PC-3 (cell line): ENCODE measurements around the gene CROCC2.

Source experiments
- CTCF ChIP-seq: fragments of 300-600 bp; sonication (generic); conservative IDR thresholded peaks from 2 replicates; pipeline ENCODE4 v1.5.1; 2017; ENCODE audit warnings: antibody characterized with exemption, low read depth, mild to moderate bottlenecking, low read length
- EZH2 ChIP-seq: fragments of 300-600 bp; sonication (generic); IDR thresholded peaks from one replicate; pipeline ENCODE4 v1.6.1; 2017; ENCODE audit warnings: antibody characterized with exemption, mild to moderate bottlenecking, low read length; ENCODE audit not compliant: unreplicated experiment
- EZH2phosphoT487 ChIP-seq: fragments of 300-600 bp; sonication (generic); IDR thresholded peaks from 2 replicates; pipeline ENCODE4 v1.6.1; 2018; ENCODE audit warnings: mild to moderate bottlenecking, antibody characterized with exemption, low read length, borderline replicate concordance

DNA sequence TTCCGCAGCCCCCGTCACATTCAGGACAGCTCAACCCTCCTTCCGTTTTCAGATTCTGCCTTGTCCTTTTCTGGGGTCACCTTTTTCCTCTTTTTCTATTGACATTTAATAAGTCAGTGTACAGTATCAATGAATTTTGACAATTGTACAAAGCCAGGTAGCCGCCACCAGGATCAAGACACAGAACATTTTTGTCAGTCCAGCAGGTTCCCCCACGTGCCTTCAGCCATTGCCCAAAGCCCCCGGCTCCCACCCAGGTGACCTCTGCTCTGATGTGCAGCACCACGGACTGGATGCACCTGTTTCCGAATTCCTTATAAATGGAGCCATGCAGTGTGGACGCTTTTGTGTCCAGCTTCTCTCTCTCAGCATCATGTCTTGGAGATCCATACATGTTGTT is 30.0 kb downstream of the CROCC2 start:
- TF ChIP-seq EZH2 (no peak), CTCF (no peak), EZH2phosphoT487 (no peak)
